Mesenchymal stem cell (in vitro differentiated cells and primary cell): ENCODE data around the gene CLEC4D.
A peak's percentile ranks its signal among the peaks of the same experiment; 100 is the strongest.

ENCODE experiments used
- DNase-seq: peaks from one replicate; pipeline ENCODE4 v3.0.0-alpha.2; 2013
- H2AFZ ChIP-seq: one replicate; pipeline ENCODE4 v1.6.1; 2013; ENCODE audit warnings: low read depth, mild to moderate bottlenecking, control low read depth, inconsistent platforms, low read length, moderate library complexity
- H2AK5ac ChIP-seq: 2 replicates; pipeline ENCODE4 v1.6.1; 2013; ENCODE audit warnings: low read length, moderate library complexity, mild to moderate bottlenecking, inconsistent platforms; ENCODE audit not compliant: severe bottlenecking
- H2BK120ac ChIP-seq: one replicate; pipeline ENCODE4 v1.6.1; 2013; ENCODE audit warnings: low read depth, mild to moderate bottlenecking, inconsistent platforms, low read length, moderate library complexity
- H2BK12ac ChIP-seq, 2 experiments: one replicate each; pipeline ENCODE4 v1.6.1; 2013; ENCODE audit warnings: inconsistent platforms in 2 of 2, low read length in 2 of 2, mild to moderate bottlenecking in 2 of 2, moderate library complexity in 2 of 2, control low read depth in 1 of 2
- H2BK15ac ChIP-seq: one replicate; pipeline ENCODE4 v1.6.1; 2013; ENCODE audit warnings: mild to moderate bottlenecking, low read depth, inconsistent platforms; ENCODE audit not compliant: poor library complexity, severe bottlenecking
- H2BK5ac ChIP-seq: 2 replicates; pipeline ENCODE4 v1.6.1; 2013; ENCODE audit warnings: low read depth, mild to moderate bottlenecking, low read length, control low read depth, inconsistent platforms; ENCODE audit not compliant: poor library complexity, severe bottlenecking
- H3K14ac ChIP-seq, 2 experiments: one replicate each; pipeline ENCODE4 v1.6.1; 2013; ENCODE audit warnings: inconsistent platforms in 2 of 2, low read length in 2 of 2, control low read depth in 1 of 2, mild to moderate bottlenecking in 1 of 2, moderate library complexity in 1 of 2
- H3K18ac ChIP-seq, 2 experiments: one replicate each; pipeline ENCODE4 v1.6.1; 2013; ENCODE audit warnings: inconsistent platforms in 2 of 2, low read length in 2 of 2, control low read depth in 1 of 2, low read depth in 1 of 2, mild to moderate bottlenecking in 1 of 2
- H3K23ac ChIP-seq, 2 experiments: one replicate each; pipeline ENCODE4 v1.6.1; 2013; ENCODE audit warnings: inconsistent platforms in 2 of 2, low read length in 2 of 2, mild to moderate bottlenecking in 2 of 2, moderate library complexity in 2 of 2, control low read depth in 1 of 2
- H3K27ac ChIP-seq: 2 replicates; pipeline ENCODE4 v1.5.1; 2013; ENCODE audit warnings: mild to moderate bottlenecking, moderate library complexity, low read length, control low read depth, inconsistent platforms; ENCODE audit not compliant: poor library complexity, severe bottlenecking
- H3K27me3 ChIP-seq, 2 experiments: 2 replicates each; pipeline versions ENCODE4 v1.6.1 to v1.7.0; 2013; ENCODE audit warnings: low read length in 2 of 2, mild to moderate bottlenecking in 2 of 2, moderate library complexity in 2 of 2, control low read depth in 1 of 2, inconsistent platforms in 1 of 2; ENCODE audit not compliant: control insufficient read depth in 1 of 2, insufficient read depth in 1 of 2
- H3K36me3 ChIP-seq, 2 experiments: 2 replicates each; pipeline versions ENCODE4 v1.6.1 to v1.7.0; 2013; ENCODE audit warnings: low read length in 2 of 2, control low read depth in 1 of 2, inconsistent platforms in 1 of 2, low read depth in 1 of 2, mild to moderate bottlenecking in 1 of 2; ENCODE audit not compliant: insufficient read depth in 2 of 2, control insufficient read depth in 1 of 2
- H3K4ac ChIP-seq, 2 experiments: one replicate each; pipeline ENCODE4 v1.6.1; 2013; ENCODE audit warnings: inconsistent platforms in 2 of 2, low read length in 2 of 2, mild to moderate bottlenecking in 2 of 2, moderate library complexity in 2 of 2, control low read depth in 1 of 2, low read depth in 1 of 2
- H3K4me1 ChIP-seq: 2 replicates; pipeline ENCODE4 v1.6.1; 2013; ENCODE audit warnings: low read depth, low read length, control low read depth; ENCODE audit not compliant: control insufficient read depth, insufficient read depth
- H3K4me2 ChIP-seq: 2 replicates; pipeline ENCODE4 v1.6.1; 2013; ENCODE audit warnings: low read length, mild to moderate bottlenecking, inconsistent platforms; ENCODE audit not compliant: poor library complexity, severe bottlenecking
- H3K4me3 ChIP-seq, 2 experiments: 2 replicates each; pipeline versions ENCODE4 v1.5.1 to v1.7.0; 2013; ENCODE audit warnings: low read length in 2 of 2, mild to moderate bottlenecking in 2 of 2, control low read depth in 1 of 2, low read depth in 1 of 2; ENCODE audit not compliant: insufficient read depth in 1 of 2
- H3K79me1 ChIP-seq: replicated peaks from 2 replicates; pipeline ENCODE4 v1.6.1; 2013; ENCODE audit warnings: mild to moderate bottlenecking, control low read depth, low read length, inconsistent platforms; ENCODE audit not compliant: poor library complexity, severe bottlenecking
- H3K9ac ChIP-seq: 2 replicates; pipeline ENCODE4 v1.7.0; 2013; ENCODE audit warnings: mild to moderate bottlenecking, low read length, moderate library complexity
- H3K9me3 ChIP-seq: 2 replicates; pipeline ENCODE4 v1.7.0; 2013; ENCODE audit warnings: mild to moderate bottlenecking, low read length; ENCODE audit not compliant: control insufficient read depth
- H4K8ac ChIP-seq: one replicate; pipeline ENCODE4 v1.6.1; 2013; ENCODE audit warnings: inconsistent platforms, mild to moderate bottlenecking, low read length, moderate library complexity
- H4K91ac ChIP-seq: one replicate; pipeline ENCODE4 v1.6.1; 2013; ENCODE audit warnings: mild to moderate bottlenecking, low read length, inconsistent platforms
- WGBS: methylation state at CpG from one replicate; pipeline ENCODE4 v1.1.7; 2013; ENCODE audit warnings: mixed read lengths; 5-methylcytosine and 5-hydroxymethylcytosine counted together

CLEC4D gene

DNA sequence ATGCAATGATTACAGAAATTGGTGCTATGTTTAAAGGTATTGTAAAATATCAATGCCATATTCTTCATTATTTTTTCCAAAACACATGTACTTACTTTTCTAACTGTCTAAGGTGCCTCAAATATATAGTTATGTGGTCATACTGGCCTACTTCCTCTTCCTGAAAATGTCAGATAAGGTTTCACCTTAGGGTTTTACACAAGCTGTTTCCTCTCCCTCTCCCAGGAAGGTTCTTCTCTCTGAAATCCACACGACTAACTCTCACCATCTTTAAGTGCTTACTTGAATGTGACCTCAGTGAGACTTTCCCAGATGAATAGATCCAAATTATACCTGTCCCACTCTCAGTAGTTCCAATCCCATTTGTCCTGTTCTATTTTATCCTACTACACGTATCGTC, 11.6 kb upstream of the CLEC4D start:
- H4K91ac ChIP-seq: no peak overlapping the region
- no peak overlapping the region for H2BK15ac ChIP-seq
- no peaks in the 10 kb centered on the region for H3K9me3 ChIP-seq
- no peaks in the 10 kb centered on the region for H3K36me3 ChIP-seq
- H3K4ac ChIP-seq: no peak overlapping the region
- H3K4me1 ChIP-seq: no peaks in the 10 kb centered on the region
- no peak overlapping the region for H3K4me2 ChIP-seq
- no peak overlapping the region for H3K23ac ChIP-seq
- no peak for DNase-seq
- no peaks in the 10 kb centered on the region for H3K79me1 ChIP-seq
- H3K14ac ChIP-seq: no peak overlapping the region
- 57% methylated on average over 1 of the region's 3 CpGs for WGBS
- no peak overlapping the region for H3K4me3 ChIP-seq
- H3K27me3 ChIP-seq: peaks cover 0 to 9% of the 10 kb centered on the region in 2 experiments
- H2BK5ac ChIP-seq: no peak overlapping the region
- H2AFZ ChIP-seq: no peak overlapping the region
- no peak overlapping the region for H3K27ac ChIP-seq
- H3K9ac ChIP-seq: no peak overlapping the region
- no peak overlapping the region for H2AK5ac ChIP-seq
- no peak overlapping the region for H4K8ac ChIP-seq
- no peak overlapping the region for H2BK12ac ChIP-seq
- no peak overlapping the region for H2BK120ac ChIP-seq
- no peak overlapping the region for H3K18ac ChIP-seq

DNA sequence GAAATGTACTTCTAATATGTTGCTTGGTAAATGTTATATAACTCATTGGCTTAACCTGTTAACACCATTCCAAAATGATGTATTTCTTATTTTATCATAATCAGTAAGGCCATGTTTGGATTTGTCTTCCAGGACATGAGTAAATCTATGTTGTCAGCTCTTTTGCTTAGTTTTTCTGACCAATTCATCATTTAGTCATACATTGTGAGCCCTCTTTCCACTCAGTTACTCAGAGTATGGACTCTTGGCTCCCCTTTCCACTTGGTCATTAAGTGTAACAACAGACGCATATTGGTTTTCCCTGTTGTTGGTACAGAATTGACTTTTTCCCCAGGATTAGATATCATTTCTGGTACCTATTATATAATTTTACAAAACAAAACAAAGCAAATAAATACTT, 9.0 kb upstream of the CLEC4D start:
- no peaks in the 10 kb centered on the region for H3K79me1 ChIP-seq
- H2AK5ac ChIP-seq: no peak overlapping the region
- no peak overlapping the region for H2BK15ac ChIP-seq
- H3K4me2 ChIP-seq: no peak overlapping the region
- no peak overlapping the region for H3K4ac ChIP-seq
- H3K18ac ChIP-seq: no peak overlapping the region
- H2BK5ac ChIP-seq: no peak overlapping the region
- no peak overlapping the region for H4K91ac ChIP-seq
- no peaks in the 10 kb centered on the region for H3K4me1 ChIP-seq
- H4K8ac ChIP-seq: no peak overlapping the region
- WGBS: no CpG with 5 or more reads among the region's 1 CpG
- H2BK12ac ChIP-seq: no peak overlapping the region
- no peak overlapping the region for H2AFZ ChIP-seq
- no peaks in the 10 kb centered on the region for H3K36me3 ChIP-seq
- H3K27me3 ChIP-seq: peaks cover 0 to 9% of the 10 kb centered on the region in 2 experiments
- H3K27ac ChIP-seq: no peak overlapping the region
- no peak overlapping the region for H3K23ac ChIP-seq
- no peak overlapping the region for H3K9ac ChIP-seq
- no peak overlapping the region for H3K14ac ChIP-seq
- H3K9me3 ChIP-seq: no peaks in the 10 kb centered on the region
- no peak for DNase-seq
- no peak overlapping the region for H2BK120ac ChIP-seq
- H3K4me3 ChIP-seq: no peak overlapping the region

- Histone ChIP-seq H3K14ac (no peak overlapping the region), H3K4me1 (no peaks in the 10 kb centered on the region), H2BK5ac (no peak overlapping the region), H3K18ac (no peak overlapping the region), H3K79me1 (no peaks in the 10 kb centered on the region), H3K36me3 (no peaks in the 10 kb centered on the region), H4K8ac (no peak overlapping the region), H2BK15ac (no peak overlapping the region), H3K4ac (no peak overlapping the region), H2AK5ac (no peak overlapping the region), H3K9ac (no peak overlapping the region), H3K23ac (no peak overlapping the region), H4K91ac (no peak overlapping the region), H3K27me3 (peaks cover 0 to 9% of the 10 kb centered on the region in 2 experiments), H2BK12ac (no peak overlapping the region), H3K9me3 (no peaks in the 10 kb centered on the region), H3K4me2 (no peak overlapping the region), H2BK120ac (no peak overlapping the region), H2AFZ (no peak overlapping the region), H3K27ac (no peak overlapping the region), H3K4me3 (no peak overlapping the region)
- WGBS: 90% methylated on average over 3 of the region's 3 CpGs
- no peak for DNase-seq
These were observed 5.7 kb upstream of the CLEC4D start for GRCh38 chr12:8507596-8507995.

- no peak overlapping the region for H2BK12ac ChIP-seq
- H3K23ac ChIP-seq: peak overlapping the region in 1 of 2 experiments; percentile 9
- H3K4ac ChIP-seq: no peak overlapping the region
- H3K79me1 ChIP-seq: no peaks in the 10 kb centered on the region
- H2BK15ac ChIP-seq: no peak overlapping the region
- H4K8ac ChIP-seq: no peak overlapping the region
- no peak overlapping the region for H3K4me2 ChIP-seq
- H2AK5ac ChIP-seq: no peak overlapping the region
- peaks cover 0 to 9% of the 10 kb centered on the region in 2 experiments for H3K27me3 ChIP-seq
- no peak overlapping the region for H2BK5ac ChIP-seq
- H3K36me3 ChIP-seq: no peaks in the 10 kb centered on the region
- H3K9ac ChIP-seq: no peak overlapping the region
- no peaks in the 10 kb centered on the region for H3K9me3 ChIP-seq
- H2BK120ac ChIP-seq: no peak overlapping the region
- no peak for DNase-seq
- no peak overlapping the region for H3K18ac ChIP-seq
- H4K91ac ChIP-seq: no peak overlapping the region
- WGBS: 73% methylated on average over 3 of the region's 3 CpGs
- H3K4me1 ChIP-seq: no peaks in the 10 kb centered on the region
- no peak overlapping the region for H3K4me3 ChIP-seq
- H3K27ac ChIP-seq: no peak overlapping the region
- no peak overlapping the region for H2AFZ ChIP-seq
- H3K14ac ChIP-seq: no peak overlapping the region
These were observed 5.1 kb upstream of the CLEC4D start for GRCh38 chr12:8508223-8508622.
